ENCODE results near the gene TDRD9.

Gene TDRD9

GRCh38 chr14:103890821-103891666, 37.2 kb upstream of the TDRD9 start:
- DNase-seq: peak; percentile 67 to 77 (median 72)

- no peak for DNase-seq
These were observed 36.5 kb upstream of the TDRD9 start for GRCh38 chr14:103891667-103892215.

DNA sequence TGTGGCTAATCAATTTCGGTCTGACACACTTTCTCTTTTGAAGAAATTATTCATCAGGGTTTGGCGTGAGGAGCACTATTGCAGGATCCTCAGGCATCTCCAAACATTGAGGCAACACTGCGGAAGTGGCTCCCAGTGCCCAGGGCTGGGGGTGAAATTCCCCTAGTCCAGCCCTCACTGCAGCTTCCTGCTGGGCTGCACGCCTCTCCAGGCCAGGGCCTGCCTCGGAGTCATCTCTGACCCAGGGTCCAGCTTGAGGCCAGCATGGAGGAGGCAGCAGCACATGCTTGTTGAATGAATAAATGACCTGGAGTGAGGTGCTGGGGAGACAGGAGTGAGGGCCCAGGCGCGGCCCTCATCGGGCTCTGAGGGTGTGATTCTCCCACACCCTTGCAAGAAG, 36.0 kb upstream of the TDRD9 start:
- no peak for DNase-seq

- peak in 1 of 3 donors; percentile 21 for DNase-seq
These were observed 34.1 kb upstream of the TDRD9 start for GRCh38 chr14:103894034-103894722.

DNA sequence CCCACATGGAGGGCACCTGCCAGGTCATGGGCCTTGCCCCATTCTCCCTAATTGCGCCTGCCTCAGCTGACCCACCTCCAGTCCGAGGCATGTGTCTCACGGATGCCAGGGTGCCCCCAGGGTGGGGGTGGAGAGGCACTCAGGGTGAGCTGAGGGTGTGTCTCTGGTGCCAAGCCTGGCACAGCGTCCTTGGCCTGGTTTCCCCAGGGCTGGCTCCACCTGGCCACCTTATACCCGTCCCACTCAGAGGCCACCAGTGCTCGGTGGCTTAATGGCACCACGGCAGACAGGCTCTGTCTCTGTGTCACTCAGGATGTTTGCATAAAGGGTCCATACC, 33.6 kb upstream of the TDRD9 start:
- no peak for DNase-seq

DNA sequence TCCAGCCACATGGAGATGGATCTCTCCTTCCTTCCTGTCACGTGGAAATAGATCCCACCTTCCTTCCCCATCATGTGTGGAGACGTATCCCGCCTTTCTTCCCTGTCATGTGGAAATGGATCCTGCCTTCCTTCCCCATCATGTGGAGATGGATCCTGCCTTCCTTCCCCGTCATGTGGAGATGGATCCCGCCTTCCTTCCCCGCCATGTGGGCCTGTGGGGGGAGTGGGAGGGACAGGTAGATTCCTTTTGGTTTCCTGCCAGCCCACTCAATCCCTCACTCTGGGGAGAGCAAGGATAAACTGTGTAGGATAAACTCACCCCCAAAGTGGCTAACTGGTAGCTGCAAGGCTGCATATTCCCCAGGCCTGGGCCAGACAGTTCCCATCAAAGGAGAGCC, 31.7 kb upstream of the TDRD9 start:
- no peak for DNase-seq

GRCh38 chr14:103897075-103897947, 30.9 kb upstream of the TDRD9 start:
- DNase-seq: no peak

GRCh38 chr14:103898204-103898603, 30.1 kb upstream of the TDRD9 start:
- no peak for DNase-seq

- DNase-seq: no peak
These were observed 29.5 kb upstream of the TDRD9 start for GRCh38 chr14:103898711-103899110.

DNA sequence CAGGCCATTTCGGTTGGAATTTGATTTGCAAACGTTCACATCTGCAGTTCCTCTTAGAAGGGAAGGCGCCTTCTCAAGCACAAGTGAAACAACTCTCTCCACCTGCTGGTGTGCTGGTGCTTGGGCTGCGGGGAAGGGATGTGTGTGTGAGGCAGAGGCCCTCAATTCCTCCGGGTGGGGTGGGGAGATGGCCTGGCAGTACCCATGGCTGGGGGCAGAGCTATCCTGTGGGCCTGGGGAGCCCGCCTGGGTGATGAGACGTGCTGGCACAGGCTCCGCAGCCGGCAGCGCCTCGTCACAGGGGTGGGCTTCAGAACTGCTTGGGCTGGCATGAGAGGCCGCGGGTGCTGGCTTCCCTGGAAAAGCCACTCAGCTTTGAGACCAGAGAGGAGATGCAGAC, 28.9 kb upstream of the TDRD9 start:
- DNase-seq: no peak

- DNase-seq: no peak
These were observed 28.4 kb upstream of the TDRD9 start for GRCh38 chr14:103899833-103900232.

- DNase-seq: no peak
These were observed 23.7 kb upstream of the TDRD9 start for GRCh38 chr14:103904493-103905107.

DNA sequence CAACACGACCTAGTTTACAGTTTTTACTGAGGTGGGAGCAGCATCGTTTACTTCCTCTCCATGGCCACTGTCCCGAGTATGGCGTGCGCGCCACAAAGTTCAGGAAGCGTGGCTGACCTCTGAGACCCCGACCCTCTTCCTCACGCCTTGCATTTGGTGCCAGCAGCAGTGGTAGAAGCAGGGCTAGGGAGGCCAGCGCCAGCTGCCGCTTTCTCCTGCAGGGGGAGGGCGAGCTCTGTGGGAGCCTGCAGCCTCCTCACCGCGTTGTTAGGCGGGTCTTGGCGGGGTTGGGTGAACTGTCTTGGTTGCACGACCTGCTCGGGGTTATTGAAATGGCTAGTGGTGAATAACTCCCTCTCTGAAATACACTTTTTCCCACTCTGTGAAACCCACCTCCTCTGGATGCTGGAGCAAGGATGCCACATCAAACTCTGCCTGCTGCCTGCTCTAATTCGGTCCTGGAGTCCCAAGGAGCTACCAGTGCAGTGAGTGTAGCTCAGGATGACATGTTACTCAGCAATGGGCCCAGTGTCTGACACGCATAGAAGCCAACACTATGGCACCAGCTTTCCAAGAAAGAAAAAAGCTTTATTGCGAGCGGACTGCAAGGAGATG, 22.3 kb upstream of the TDRD9 start:
- peak in 1 of 3 donors; percentile 31 for DNase-seq

DNA sequence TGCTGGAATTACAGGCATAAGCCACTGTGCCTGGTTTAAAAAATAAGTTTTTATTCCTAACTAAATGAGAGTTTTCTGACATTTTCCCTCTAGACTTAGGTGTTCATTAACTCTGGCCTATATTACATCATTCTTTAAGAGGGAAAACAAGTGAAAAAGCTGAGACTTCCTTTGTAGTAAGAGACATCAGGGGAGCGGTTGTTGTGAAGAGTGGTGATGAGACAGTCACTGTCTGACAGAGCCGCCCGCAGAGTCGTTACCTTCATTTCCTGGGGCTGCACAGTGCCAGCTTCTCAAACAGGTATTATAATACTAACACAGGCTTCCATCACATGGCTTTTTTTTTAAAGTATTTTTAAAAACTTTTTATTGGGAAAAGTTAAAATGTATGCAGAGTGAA, 19.7 kb upstream of the TDRD9 start:
- no peak for DNase-seq

DNA sequence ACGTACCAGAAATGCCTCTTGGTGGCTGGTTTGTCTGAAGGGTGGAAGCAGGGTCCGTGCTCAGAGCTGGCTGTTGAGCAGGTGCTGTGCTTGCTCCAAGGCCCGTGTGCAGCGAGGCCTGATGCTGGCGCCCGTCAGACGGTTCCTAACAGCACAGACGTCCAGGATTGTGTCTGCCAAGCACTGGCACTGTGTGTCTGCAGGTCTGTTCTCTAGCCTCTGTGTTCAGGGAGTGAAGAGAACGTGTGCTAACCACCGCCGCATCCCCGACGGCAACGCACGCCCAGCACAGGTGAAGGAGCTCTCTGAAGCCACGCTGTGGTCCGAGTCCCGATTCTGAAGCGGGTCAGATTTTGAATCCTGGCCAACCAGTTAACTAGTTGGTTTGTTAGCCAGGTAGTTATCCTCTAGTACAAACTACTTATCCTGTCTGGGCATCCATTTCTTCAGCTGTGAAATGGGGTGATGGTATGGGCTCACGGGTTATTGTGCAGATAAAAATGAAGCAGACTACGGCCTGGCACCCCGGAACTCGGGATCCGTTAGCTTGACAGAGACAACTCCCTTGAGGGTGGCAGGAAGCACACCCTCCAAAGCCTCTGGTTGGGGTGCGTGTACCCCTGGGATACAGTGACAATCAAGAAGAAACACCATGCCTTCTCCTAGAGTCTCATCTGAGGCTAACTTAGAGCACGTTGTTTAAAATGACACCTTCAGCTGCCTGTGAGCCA, 18.6 kb upstream of the TDRD9 start:
- DNase-seq: no peak

DNA sequence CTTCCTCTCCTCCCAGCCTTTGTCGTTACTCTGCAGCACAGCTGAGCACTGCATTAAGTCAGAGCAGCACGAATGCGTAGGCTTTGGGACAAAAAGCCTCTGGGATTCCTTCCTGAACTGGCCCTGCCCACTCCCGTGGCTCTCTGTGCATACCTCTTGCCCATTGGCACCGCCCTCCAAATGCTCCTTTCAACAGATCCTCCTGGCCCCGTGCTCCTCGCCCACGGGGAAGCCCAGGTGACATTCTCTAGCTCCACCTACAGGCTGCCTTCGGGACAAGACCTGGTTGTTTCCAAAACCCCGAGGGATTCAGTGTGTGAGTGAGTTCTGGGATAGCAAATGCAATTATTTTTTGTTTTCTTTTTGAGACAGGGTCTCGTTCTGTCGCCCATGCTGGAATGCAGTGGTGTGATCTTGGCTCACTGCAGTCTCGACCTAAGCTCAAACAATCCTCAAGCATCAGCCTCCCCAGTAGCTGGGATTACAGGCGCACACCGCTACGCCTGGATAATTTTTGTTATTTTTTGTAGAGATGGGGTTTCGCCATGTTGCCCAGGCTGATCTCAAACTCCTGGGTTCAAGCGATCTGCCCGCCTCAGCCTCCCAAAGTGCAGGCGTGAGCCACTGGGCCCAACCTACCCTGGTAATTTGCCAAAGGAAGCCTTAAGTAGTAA, 17.9 kb upstream of the TDRD9 start:
- peak; percentile 71 to 84 (median 74) for DNase-seq

DNA sequence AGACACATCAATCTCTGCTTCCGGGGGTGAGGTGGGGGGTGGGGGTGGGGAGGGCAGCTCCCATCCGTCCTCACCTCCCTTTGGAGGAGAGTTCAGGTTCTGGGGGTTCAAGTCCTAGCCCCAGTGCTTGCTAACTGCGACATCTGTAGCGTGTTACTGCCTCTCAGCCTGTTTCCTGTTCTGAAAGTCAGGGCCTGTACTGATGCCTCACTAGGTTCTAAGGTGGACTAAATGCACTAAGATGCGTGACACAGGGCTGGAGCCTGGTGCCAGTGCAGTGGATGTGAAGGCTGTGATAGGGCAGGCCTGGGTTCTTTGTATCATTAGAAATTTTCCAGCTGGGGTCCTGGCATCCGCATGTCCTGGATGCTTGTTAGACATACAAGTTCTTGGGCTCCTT, 17.3 kb upstream of the TDRD9 start:
- DNase-seq: no peak

- no peak for DNase-seq
These were observed 12.6 kb upstream of the TDRD9 start for GRCh38 chr14:103915616-103916015.

- DNase-seq: no peak
These were observed 11.5 kb upstream of the TDRD9 start for GRCh38 chr14:103916636-103917262.
